GM21786 (cell line): Measurements from ENCODE around the gene VAC14.

ENCODE experiments used
- ATAC-seq: cut with Tn5 transposase; IDR thresholded peaks from one replicate; pipeline ENCODE4 v1.9.1; 2021; ENCODE audit not compliant: unreplicated experiment

Gene VAC14

DNA sequence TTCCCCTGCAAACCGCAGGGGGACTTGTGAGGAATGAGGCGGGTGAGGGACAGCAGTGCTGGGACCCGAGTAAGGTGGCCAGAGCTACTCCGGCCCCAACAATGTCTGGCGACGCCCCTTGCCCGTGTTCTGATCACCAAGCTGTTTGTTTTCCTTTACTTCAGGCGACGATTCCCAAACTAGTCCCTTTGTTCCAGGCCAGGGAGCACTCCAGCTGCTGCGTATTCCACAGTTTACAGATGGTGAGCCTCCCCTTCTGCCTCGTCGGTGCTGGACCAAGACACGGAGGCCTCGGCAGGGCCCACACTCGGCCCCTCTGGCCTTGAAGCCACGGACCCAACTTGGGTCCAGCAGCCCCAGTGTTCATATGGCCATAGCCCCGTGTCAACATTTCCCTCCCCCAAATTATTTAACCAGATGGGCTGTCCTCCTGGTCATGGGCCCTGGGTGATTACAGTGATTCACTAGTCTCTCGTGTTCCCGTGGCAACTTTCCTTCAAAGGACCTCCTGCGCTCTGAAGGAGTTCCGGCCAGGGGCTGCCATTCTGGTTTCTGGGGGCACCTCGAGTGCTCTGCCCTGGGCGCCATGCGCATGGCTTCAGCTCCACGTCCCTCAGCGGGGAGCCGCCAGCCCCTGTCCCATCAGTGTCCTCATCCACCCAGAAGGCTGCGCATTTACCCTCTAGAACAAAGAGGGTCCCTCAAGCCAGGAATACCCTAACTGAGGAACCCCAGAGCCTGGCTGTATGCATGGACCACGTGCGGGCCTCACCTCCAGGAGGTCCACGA is 90.3 kb downstream of the VAC14 start:
- no peak for ATAC-seq

DNA sequence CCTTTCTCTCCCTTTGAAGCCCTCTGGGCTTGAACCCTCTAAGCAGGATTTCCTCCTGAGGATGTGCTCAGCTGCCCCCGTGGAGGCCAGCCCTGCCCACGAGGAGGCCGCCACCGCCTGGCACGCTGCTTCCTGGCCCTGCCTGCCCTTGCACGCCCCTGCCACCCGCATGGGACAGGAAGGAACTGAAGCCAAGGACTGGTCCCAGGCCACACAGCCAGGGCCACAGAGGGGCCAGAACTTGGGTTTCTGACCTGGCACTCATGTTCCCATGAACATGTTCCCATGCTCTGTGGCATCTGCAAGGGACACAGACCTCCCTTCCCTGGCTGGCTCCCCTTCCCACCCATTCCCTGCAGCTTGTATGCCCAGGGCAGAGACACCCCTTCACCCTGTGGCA is 91.0 kb downstream of the VAC14 start:
- no peak for ATAC-seq

DNA sequence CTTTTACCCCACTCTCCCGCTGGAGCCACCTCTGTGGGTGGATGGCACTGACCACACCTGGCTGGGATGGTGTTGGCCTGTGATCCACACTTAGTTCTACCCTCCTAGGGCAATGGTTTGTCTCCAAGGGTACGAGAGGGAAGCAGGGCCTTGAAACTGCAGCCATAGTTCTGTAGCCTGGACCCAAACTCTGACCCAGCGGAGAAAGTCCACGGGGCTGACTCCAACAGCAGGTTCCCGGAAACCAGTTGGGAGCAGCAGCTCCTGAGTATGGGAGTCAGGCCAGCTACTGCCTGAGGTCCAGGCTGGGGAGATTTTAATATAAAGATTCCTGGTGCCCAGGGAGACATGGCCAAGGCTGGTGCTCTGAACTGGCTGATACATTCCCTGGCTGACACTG is 91.5 kb downstream of the VAC14 start:
- ATAC-seq = no peak

DNA sequence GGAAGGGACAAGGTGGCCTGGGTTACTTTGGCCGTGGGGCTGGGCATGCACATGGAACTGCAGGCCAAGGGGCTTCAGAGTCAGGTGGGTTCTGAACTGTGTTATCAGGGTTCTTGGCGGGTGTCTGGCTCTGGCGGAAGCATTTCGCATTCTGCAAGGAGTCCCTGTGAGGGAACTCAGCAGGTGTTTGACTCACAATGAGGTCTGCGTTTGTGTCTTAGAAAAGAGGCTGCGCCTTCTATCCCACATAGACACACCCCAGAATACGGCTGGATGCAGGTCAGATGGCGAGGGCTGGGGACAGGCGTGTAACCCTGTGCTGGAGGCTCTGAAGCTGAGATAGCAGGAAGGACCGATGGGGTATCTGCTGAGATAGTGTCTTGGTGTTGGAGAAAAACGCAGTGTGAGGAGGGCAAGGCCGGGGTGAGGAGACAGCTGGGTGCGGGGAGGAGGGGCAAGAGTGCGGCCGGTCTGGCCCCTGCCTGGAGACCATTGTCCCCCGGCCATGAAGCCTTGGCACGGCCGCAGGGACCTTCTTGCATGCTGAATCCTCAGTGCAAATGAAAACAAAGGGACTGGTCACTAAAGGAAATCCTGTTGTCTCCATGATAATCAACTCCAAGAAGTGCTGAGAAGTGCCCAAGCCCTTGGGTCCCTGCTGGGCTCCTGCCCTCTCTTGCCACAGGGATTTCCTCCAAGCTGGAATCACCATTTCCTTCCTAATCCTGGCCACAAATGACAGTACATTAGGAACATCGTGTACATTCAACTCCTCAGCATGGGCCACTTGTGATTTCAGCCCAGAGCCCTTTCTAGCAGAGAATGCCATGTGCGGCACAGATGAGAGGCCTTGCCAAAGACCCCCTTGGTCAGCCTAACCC is 92.4 kb downstream of the VAC14 start:
- ATAC-seq = no peak

DNA sequence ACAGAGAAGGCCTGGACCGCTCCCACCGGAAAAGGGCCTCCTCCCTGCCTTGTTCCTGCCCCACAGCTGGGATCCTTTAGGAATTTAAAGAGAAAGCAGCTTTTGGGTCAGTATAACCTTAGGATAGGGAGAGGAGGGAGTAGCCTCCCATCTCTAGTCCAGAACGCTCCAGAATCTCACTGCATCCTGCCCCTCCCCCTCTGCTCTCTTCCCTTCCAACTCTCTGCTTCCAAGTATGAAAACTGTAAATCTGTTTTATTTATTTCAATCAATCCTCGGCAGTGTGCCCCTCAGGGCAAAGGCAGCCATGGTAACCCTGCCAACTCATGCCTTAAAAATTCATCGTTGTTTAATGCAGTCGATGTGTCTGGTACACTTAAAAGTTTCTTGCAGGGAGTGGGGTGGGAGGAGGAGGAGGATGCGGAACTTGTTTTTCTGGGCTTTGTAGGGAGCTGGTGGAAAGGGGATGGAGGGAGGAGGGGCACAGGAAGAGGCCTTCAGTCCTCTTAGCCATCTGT is 94.0 kb downstream of the VAC14 start:
- no peak for ATAC-seq

DNA sequence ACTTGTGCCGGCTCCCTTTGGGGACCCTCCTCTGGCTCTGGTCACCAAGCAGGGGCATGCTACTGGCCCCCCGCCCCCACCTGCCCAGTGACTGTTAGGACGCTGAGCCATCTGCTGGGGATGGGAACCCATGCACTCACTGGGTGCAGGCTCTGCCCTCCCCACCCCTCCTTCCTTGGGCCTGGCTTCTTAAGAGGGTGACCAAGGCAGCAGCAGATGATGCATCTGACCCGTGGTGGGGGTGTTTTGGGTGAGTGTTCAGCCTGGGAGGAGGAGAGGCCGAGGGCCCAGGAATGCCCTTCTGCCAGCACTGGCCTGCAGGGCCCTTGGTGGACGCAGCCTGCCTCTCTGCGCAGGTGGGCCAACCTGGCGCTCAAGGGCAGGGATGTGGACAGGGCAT is 95.9 kb downstream of the VAC14 start:
- no peak for ATAC-seq

DNA sequence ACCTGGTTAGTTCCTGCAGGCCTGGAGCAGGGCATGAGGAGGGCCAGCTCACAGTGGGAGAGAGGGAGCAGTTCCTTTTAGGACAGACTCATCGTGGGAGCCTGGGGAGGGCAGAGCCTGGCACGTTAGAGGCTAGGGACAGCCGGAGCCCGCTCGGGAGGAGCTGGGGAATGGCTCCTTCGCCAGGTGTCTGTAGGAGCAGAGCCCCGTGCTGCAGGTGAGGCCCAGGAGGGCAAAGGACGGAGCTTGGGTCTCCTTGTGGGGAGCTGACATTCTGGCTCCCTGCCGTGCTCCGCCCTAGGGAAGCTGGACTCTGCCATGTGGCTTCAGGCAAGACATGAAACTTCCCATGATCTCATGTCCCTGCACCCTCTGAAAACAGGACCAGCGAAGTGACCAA is 96.4 kb downstream of the VAC14 start:
- no peak for ATAC-seq

DNA sequence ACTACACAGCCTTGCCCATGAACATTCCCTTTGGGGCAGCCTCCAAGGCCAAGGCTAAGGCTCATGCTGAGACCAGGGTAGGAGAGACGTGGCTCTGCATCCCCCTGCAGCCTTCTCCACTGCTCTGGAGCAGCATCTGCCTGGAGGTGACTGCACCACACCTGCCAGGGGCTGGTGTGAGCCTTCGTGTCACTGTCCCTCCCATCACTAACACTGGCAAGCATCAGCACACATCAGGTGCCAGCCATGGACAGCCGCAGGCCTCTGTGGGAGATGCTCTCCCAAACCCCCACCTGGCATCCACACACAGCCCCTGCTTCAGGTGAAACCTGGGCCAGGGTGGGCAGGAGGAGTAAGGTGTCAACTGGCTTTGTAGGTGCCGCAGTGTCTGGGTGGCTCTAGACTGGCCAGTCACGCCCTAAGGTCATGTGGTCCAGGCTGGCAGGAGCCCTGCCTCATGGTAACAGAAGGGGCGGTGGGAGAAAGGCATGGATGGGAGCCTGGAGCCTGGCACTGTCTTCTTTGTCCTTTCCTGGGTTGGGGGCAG is 97.0 kb downstream of the VAC14 start:
- no peak for ATAC-seq

DNA sequence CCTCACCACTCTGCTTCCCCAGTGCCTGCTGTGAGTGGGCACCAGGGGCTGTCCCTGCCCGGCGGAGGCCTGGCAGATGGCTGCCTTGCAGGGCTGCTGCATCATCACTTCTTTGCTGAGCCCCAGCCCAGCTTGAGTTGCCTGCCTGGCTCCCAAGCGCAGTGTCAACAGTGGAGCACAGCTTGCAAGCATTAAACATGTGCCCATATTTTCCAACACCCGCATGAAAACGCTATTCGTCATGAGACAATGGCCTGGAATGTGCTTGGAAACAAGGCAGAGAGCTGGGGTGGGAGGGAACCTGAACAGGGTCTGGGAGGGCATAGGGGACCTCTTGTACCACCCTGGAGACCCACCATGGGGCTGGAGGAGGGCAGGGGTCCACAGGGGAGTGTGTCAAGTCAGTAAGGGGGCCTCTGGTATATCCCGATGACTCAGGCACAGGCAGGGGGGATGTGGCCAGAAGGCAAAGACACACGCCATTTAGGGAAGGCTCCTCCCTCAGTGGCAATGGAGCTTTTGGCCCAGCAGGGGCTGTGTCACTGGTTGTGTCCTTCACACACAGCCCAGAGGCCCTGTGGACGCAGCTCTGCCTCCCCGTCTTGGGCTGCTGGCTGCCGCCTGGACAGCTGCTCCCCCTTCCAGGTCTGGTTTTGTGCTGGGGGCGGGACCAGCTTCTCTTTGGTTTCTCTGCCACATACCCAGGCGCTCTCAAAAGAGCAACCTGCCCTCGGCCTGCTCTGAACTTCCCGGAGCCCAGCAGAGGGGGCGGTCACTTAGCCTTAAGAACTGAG is 97.7 kb downstream of the VAC14 start:
- no peak for ATAC-seq

DNA sequence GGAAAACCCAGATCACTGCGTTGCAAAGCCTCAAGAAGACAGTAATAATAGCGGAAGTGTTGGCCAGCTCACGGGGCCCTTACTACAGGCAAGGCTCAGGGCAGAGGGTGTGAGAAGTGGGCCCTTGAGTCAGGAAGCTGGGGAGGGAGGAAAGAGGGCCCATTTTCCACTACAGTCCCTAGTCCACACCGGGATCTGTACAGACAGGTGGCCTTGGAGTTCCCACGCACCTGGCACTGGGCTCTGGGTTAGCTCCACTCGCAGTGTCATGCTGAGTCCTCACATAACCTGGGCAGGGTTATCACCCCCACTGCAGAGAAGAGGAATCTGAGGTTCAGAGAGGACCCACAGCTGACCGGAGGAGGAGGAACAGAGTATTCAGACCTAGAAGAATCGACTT is 98.3 kb downstream of the VAC14 start:
- no peak for ATAC-seq

DNA sequence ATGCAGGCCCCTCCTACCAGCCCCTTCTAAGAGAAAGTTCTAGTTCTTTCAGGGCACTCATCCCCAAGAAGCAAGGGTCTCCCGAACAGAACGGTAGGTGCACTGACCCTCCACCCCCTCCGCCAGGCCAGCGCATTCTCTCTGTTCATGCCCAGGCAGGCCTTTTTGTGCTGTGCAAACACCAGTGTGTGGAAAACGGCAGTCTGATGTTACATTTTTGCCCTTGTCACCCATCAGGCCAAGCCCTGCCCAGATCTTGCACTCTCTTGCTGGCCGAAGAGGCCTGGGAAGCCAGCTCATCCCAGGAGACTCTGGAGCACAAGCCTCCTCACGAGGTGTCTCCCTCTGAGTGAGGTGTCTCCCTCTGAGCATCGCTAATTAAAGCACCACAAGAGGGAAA is 99.0 kb downstream of the VAC14 start:
- ATAC-seq = no peak

DNA sequence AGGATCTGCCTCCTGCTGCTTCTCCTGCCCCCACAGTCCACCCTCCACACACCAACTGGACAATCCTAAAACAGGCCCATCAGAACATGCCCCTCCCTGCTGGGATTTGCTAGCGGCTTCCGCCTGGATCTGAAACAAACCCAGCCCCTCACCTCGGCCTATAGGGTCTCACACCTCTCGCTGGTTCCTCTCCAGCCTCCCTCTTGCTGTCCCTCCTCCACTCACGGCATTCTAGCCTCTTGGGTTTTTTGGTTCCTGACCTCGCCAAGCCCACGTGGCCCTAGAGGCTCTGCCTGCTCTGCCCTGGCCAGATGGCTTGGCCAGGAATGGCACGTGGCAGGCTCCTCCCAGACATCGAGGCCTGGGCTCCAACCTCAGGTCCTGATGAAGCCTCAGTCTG is 99.4 kb downstream of the VAC14 start:
- ATAC-seq = no peak

DNA sequence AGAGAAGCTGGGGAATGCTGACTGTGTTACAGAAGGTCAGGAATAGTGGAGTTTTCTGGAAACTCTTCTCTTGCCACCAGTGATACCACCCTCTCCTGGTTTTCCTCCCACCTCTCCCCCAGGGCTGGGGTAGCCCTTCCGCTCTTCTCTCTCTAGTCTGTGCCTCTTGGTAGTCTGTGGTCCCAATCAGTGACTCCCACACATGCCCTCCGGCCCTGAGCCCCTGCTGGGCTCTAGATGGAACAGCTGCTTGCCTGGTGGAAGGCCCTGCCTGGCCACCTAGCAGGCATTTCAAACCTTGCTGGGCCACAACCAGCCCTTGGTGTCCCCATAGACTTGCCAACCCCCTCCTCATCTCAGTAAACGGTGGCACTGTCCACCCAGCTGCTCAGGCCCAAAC is 99.9 kb downstream of the VAC14 start:
- no peak for ATAC-seq

DNA sequence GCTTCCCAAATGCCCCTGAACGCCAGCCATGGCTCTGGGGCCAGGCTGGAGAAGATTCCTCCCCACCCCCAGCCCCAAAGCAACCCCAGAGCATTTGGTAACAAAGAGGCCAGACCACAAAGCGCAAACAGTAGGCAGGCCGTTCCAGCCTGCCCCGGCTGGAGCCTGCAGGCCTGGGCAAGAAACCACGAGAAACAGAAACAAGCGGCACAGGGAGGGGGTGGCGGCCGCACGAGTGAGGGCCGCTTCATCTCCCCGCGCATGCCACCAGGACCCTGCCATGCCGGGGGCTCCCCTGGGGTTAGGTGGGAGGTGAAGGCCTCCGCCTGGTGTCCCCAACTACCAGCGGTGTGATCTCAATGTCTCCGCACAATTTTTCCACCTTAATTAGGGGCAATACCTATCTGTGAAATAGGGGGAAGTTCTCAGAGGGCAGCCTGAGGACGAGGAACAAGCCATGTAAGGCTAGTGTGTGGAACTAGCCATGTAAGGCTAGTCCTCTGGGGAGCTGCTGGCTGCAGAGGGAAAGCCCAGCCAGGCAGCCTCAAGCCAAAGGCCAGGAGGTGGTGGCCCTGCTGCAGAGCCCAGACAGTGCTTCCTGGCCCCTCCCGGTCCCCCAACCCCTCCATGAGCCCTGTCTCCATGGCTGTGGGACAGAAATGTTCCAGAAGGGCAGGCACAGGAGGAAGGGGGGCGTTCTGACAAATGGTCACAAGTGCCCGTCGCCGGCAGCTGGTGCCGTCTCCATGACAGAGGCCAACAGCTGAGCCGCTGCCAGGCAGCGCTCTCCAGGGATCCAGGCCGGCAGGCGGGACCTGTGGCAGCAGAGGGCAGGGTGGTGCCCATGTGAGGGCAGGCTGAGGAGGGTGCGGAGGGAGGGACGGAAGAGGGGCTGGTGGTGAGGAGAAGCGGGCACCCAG is 100.6 kb downstream of the VAC14 start:
- no peak for ATAC-seq

DNA sequence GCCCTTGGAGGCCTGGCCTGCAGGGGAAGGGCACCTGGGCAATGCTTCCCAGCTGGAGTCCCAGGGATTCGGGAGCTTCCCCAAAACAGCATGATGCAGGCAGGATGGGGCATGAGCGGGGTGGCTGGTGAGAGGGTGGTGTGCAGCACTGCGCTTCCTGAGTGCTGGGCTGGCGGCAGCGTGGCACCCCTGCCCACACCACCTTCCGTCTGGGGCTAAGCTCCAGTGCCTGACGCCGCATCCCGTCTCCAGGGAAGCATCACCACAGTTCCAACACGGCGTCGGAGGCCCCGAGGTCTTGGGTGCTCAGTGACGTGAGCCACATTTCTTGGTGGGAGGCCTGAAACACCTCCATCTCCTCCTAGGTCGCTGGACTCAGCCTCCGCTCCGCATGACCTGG is 101.3 kb downstream of the VAC14 start:
- ATAC-seq = no peak

DNA sequence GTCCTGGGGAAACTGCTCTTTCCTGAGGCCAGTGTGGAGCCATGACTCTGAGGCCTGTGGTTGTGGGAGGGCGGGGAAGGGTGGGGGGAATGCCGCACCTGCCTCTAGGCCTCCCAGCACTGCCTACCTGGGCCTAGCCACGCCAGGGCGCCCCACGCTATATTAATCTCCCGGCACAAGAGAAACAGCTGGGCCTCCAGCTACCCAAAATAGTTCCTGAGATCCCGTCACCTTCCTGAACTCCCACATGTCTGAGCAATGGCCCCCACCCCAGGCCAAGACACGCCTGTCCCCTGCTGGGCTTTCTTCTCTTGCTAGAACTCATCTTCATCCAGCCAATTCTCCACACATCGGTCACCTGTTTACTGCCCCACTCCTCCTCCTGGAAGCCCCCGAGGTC is 102.1 kb downstream of the VAC14 start:
- ATAC-seq = no peak

DNA sequence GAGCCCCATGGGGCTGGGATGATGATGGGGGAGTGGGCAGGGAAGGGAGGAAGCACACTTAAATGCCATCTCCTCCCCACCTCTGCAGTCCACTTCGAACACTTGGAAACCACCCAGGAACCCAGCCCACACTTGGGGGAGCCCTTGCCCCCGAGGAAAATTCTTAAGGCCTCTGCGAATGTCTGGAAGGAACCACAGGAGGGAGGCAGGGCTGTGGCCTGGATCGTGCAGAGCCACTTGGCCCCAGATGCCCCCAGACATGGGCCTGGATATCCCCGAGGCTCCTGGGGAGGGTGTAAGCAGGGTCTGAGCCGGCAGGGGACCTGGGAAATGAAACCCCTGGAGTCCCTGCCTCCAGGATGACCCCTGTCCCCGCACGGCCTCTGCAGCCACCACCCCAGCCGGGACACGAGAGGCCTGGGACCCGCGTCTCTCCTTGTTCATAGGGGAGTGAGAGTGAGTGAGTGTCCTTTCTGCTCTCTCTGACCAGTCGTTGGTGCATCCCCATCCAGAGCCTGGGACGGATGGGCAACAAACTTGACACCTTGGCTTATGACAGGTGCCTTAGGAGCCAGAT is 103.3 kb downstream of the VAC14 start:
- ATAC-seq = no peak

DNA sequence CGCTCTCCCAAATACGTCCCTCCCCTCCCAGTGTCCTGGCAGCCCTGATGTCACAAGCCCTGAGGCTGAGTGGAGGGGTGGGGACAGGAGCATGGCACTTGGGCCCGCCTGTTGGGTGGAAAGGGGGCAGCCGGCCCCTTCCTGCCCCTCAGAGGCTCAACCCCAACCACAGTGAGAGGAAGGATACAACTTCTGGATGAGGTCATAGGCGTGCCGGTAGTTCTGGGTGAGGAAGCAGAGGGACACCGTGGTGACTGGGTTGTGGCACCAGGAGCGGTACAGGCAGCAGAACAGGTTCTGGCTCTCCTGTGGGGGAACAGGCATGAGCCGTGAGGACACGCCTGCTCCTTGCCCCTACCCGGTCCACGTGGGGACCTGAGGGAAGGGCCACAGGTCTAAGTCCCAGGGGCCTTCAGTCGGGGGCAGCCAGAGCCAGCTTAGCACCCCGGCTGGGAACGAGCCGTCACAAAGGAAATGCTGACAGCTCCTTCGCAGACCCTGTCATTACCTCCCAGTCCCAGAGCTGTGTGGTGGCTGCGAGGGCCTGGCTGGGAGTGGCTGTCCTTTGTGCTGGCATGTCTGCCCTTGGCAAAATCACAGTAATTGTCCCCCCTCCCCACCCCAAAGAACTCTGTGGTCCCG is 103.9 kb downstream of the VAC14 start:
- ATAC-seq = no peak

DNA sequence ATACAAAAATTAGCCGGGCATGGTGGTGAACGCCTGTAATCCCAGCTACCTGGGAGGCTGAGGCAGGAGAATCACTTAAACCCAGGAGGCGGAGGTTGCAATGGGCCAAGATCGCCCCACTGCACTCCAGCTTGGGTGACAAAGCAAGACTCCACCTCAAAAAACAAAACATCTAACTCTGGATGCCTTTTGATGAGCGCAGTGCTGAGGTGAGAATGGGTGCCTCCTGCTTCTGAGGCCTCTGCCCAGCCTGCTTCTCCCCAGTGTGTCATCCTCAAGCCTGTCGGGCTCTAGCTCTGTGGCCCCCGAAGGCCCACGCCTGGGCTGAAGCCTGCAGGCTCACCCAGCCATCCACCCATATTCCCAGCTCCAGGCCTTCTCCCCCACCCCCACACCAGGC is 104.6 kb downstream of the VAC14 start:
- no peak for ATAC-seq
